Stimulated activated CD4-positive, alpha-beta T cell treated with anti-CD3 and anti-CD28 coated beads, Interleukin-15, amount 100 ng/mL, for 1 hour (primary cell): ENCODE measurements around the gene ZNF318.

Experiments used
- DNase-seq, 2 donors: peaks; one replicate each; pipeline ENCODE4 v3.0.0-alpha.2; 2020; ENCODE audit warnings: low read depth in 1 of 2, low spot score in 1 of 2

Gene ZNF318

DNA sequence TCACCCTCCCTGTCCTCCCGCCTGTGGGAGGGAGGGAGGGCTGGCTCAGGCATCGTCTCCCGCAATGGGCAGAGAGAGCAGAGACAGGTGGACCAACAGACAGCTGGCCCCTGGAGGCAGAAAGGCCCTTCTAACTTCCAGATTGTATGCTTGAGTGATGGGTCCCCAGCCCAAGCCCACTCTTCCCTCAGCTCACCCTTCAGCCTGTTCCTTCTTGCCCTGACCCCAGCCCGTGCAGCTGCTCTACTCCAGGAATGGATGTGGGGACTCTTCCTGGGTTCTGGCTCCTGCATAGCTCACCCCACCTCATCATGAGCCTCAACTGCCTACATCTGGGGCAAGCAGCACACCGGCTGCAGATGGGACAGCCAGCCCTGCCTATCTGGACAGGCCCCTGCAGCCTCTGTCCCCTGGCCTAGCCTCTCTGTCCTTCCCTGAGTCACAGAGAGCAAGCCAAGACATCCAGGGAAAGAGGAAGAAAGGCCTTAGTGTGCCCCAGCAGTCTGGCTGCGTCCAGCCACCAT is 82.9 kb downstream of the ZNF318 start:
- DNase-seq, result no peak
